HEK293T (cell line): ENCODE measurements around the gene H6PD.
A peak's percentile ranks its signal among the peaks of the same experiment; 100 is the strongest.

Experiments
- CTCF ChIA-PET: fragments of 350-600 bp; formaldehyde crosslinking; extraction: SDS; loops from one replicate; lab custom pipeline; 2021; ENCODE audit warnings: antibody characterized with exemption, inconsistent platforms; lab: Yijun Ruan, JAX
- POLR2A ChIA-PET: fragments of 350-600 bp; formaldehyde crosslinking; extraction: SDS; loops from one replicate; lab custom pipeline; 2020; ENCODE audit warnings: antibody characterized with exemption, inconsistent platforms; lab: Yijun Ruan, JAX
- DNase-seq: peaks from one replicate; pipeline ENCODE4 v3.0.0; 2012; ENCODE audit warnings: mixed read lengths; ENCODE audit errors: extremely low spot score
- ARNT ChIP-seq: fragments of 450-650 bp; IDR thresholded peaks from 2 replicates; pipeline ENCODE4 v1.6.1; 2017; ENCODE audit warnings: mild to moderate bottlenecking
- BHLHE40 ChIP-seq: fragments of 450-650 bp; IDR thresholded peaks from 2 replicates; pipeline ENCODE4 v1.6.1; 2016; ENCODE audit warnings: mild to moderate bottlenecking, moderate library complexity, borderline replicate concordance
- CTBP1 ChIP-seq: fragments of 450-650 bp; IDR thresholded peaks from 2 replicates; pipeline ENCODE4 v1.6.1; 2016; ENCODE audit warnings: borderline replicate concordance
- ELF4 ChIP-seq: fragments of 450-650 bp; IDR thresholded peaks from 2 replicates; pipeline ENCODE4 v1.6.1; 2017; ENCODE audit warnings: antibody characterized with exemption
- FOXA1 ChIP-seq: fragments of 450-650 bp; IDR thresholded peaks from 2 replicates; pipeline ENCODE4 v1.6.1; 2016; ENCODE audit warnings: mild to moderate bottlenecking
- FOXK2 ChIP-seq: fragments of 450-650 bp; IDR thresholded peaks from 2 replicates; pipeline ENCODE4 v1.6.1; 2016; ENCODE audit warnings: mild to moderate bottlenecking
- FOXM1 ChIP-seq: fragments of 450-650 bp; IDR thresholded peaks from 2 replicates; pipeline ENCODE4 v1.6.1; 2017; ENCODE audit warnings: mild to moderate bottlenecking, borderline replicate concordance
- HDGF ChIP-seq: fragments of 450-650 bp; IDR thresholded peaks from 2 replicates; pipeline ENCODE4 v1.6.1; 2017; ENCODE audit warnings: antibody characterized with exemption, borderline replicate concordance
- L3MBTL2 ChIP-seq: fragments of 450-650 bp; conservative IDR thresholded peaks from 2 replicates; pipeline ENCODE4 v1.6.1; 2016; ENCODE audit warnings: mild to moderate bottlenecking
- LEF1 ChIP-seq: fragments of 450-650 bp; IDR thresholded peaks from 2 replicates; pipeline ENCODE4 v1.6.1; 2017; ENCODE audit warnings: mild to moderate bottlenecking, borderline replicate concordance
- NFRKB ChIP-seq: fragments of 450-650 bp; IDR thresholded peaks from 2 replicates; pipeline ENCODE4 v1.6.1; 2016; ENCODE audit warnings: mild to moderate bottlenecking, moderate library complexity
- SP1 ChIP-seq: fragments of 450-650 bp; IDR thresholded peaks from 2 replicates; pipeline ENCODE4 v1.6.1; 2017
- SUZ12 ChIP-seq: fragments of 450-650 bp; IDR thresholded peaks from 2 replicates; pipeline ENCODE4 v1.6.1; 2016; ENCODE audit warnings: mild to moderate bottlenecking
- TARDBP ChIP-seq: fragments of 450-650 bp; IDR thresholded peaks from 2 replicates; pipeline ENCODE4 v1.6.1; 2016
- ZNF384 ChIP-seq: fragments of 450-650 bp; IDR thresholded peaks from 2 replicates; pipeline ENCODE4 v1.6.1; 2016
- TF ChIP-seq, protein P1 (sequence below): fragments of 450-650 bp; IDR thresholded peaks from 2 replicates; pipeline ENCODE4 v1.6.1; 2016

Gene H6PD

GRCh38 chr1:9289711-9290485 is 55.3 kb downstream of the H6PD start:
- CTCF ChIA-PET: interaction anchor here (0.7 to 4.5 kb wide), 3 partner anchors 167 to 619 kb away, joined by 3 to 27 read pairs (median 4); no protein-coding TSS in a partner anchor
- POLR2A ChIA-PET: interaction anchor here (1.3 kb wide), 1 partner anchor 249 kb away, joined by 3 read pairs; the partner anchor contains the start of gene SLC25A33
- TF ChIP-seq SUZ12: no peak
- TF ChIP-seq LEF1: no peak
- TF ChIP-seq HDGF: no peak
- TF ChIP-seq ELF4: no peak
- no peak for TF ChIP-seq NFRKB
- TF ChIP-seq TARDBP: no peak
- no peak for TF ChIP-seq ZNF384
- no peak for DNase-seq

GRCh38 chr1:9291914-9292360 is 57.4 kb downstream of the H6PD start:
- TF ChIP-seq L3MBTL2 (no peak), FOXK2 (no peak)
- CTCF ChIA-PET: interaction anchor here (0.7 to 4.5 kb wide), 3 partner anchors 165 to 199 kb away, joined by 3 to 27 read pairs (median 6); no protein-coding TSS in a partner anchor
- no peak for DNase-seq
- POLR2A ChIA-PET: no interaction called here

DNA sequence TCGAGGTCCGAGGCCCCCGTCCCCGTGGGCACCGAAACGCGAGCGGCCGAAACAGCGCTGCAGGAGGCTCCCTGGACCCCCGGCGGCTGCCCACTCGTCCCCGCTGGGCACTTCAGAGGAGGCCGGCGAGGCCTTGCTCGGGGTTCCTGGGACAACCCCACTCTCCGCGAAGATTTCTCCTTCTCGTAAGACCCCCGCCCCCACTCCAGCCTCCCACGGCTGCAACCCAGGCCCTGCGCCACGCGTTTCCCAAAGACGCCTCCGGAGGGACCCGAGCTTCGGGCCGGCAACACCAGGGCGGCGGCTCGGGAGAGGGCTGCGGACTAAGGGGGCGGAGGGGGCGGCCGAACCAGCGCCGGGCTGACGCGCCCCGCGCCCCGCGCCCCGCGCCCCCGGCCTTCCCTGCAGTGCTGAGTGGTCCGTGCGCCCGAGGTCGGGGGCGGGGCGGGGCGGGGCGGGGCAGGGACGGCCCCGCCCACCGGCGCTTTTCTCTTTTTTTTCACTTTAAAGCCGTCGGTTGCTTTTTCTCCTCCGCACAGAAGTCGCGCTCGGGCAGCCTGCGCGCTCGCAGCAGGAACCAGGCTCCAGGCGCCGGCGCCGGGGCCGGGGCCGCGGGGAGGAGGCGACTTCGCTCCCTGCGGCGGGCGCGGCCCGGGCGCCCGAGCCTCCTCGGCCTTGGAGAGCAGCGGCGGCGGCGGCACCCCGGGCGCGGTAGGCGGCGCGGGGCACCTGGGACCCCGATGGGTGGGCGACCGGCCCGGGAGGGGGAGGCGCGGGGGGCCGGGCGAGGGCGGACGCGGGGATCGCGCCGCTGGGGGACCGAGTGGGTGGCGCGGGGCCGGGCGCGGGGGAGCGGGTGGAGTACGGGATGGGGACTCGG is 58.0 kb downstream of the H6PD start, which contains the start of gene SPSB1:
SPSB1 (plus strand) TSS at position 534 of the 880 bp plus-strand sequence. CDS start 62,998 bp downstream, outside the sequence.
- ChIA-PET CTCF (interaction anchor here (0.7 to 4.5 kb wide), 3 partner anchors 164 to 198 kb away, joined by 3 to 27 read pairs (median 6); no protein-coding TSS in a partner anchor), POLR2A (no interaction called here)
- DNase-seq: peak; percentile 80
- TF ChIP-seq LEF1: no peak
- TF ChIP-seq SP1: no peak
- no peak for TF ChIP-seq FOXM1
- no peak for TF ChIP-seq SUZ12
- no peak for TF ChIP-seq BHLHE40
- TF ChIP-seq FOXA1: no peak
- TF ChIP-seq CTBP1: no peak
- no peak for TF ChIP-seq NFRKB
- no peak for TF ChIP-seq L3MBTL2
- no peak for TF ChIP-seq FOXK2
- TF ChIP-seq ELF4: no peak
- no peak for TF ChIP-seq HDGF
- TF ChIP-seq TARDBP: no peak

GRCh38 chr1:9293241-9293532 is 58.6 kb downstream of the H6PD start:
- DNase-seq: no peak
- TF ChIP-seq SP1 (no peak), ARNT (no peak), L3MBTL2 (no peak), HDGF (no peak), LEF1 (no peak), TARDBP (no peak), BHLHE40 (no peak), SUZ12 (no peak), CTBP1 (no peak), FOXM1 (no peak), FOXA1 (no peak), ZNF384 (no peak), NFRKB (no peak), FOXK2 (no peak), ELF4 (no peak)
- TF ChIP-seq, protein P1, sequence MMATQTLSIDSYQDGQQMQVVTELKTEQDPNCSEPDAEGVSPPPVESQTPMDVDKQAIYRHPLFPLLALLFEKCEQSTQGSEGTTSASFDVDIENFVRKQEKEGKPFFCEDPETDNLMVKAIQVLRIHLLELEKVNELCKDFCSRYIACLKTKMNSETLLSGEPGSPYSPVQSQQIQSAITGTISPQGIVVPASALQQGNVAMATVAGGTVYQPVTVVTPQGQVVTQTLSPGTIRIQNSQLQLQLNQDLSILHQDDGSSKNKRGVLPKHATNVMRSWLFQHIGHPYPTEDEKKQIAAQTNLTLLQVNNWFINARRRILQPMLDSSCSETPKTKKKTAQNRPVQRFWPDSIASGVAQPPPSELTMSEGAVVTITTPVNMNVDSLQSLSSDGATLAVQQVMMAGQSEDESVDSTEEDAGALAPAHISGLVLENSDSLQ: no peak
- ChIA-PET CTCF (no interaction called here), POLR2A (no interaction called here)

DNA sequence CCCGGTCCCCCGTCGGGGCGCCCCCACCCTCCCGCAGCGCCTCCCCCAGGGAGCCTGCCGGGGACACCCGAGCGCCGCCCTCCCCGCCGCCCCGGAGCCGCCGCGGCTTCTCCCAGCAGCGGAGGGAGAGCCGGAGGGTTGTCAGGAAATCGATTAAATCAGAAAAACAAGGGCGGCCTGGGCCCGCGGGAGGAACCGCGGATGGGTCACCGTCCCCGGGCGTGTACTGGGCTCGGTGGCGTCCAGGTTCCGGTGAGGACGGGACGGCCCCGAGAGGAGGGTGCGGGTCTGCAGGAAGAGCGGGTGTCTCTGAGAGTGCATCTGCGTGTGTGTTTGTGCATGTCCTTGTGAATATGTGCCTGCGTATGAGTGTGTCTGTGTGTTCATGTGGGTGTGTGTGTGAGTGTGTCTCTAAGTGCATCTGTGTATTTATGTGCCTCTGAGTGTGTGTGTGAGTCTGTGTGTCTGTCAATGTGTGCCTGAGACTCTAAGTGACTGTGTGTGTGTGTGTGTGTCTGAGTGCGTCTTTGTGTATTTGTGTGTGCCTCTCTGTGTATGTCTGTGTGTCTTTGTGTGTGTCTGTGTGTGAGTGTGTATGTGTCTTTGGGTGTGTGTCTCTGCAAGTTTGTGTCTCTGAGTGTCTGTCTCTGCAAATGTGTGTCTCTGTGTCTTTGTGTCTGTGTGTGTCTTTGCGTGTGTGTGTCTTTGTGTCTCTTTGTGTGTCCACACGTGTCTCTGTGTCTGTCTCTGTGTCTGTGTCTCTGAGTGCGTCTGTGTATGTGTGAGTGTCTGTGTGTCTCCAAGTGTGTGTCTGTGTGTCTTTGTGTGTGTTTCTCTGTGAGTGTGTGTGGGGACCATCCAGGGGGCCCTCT is 59.2 kb downstream of the H6PD start:
- TF ChIP-seq LEF1 (no peak), FOXM1 (no peak), HDGF (no peak), TARDBP (no peak; the same call in 1 of the 2 replicates), CTBP1 (no peak), ELF4 (no peak), NFRKB (no peak), BHLHE40 (no peak), L3MBTL2 (no peak), ZNF384 (no peak), FOXK2 (no peak)
- TF ChIP-seq, protein P1: no peak
- POLR2A ChIA-PET: no interaction called here
- CTCF ChIA-PET: no interaction called here
- DNase-seq: peak; percentile 31
